Nephron progenitor cell (in vitro differentiated cells): ENCODE measurements around the gene LST1.
A peak's percentile ranks its signal among the peaks of the same experiment; 100 is the strongest.

Experiments
- DNase-seq: peaks from one replicate; pipeline ENCODE4 v3.0.0; 2021
- H3K27ac Mint-ChIP-seq: 2 replicates; pipeline ENCODE4 v1.8.0; 2021; ENCODE audit warnings: mild to moderate bottlenecking, moderate library complexity, mixed read lengths
- H3K27me3 Mint-ChIP-seq: 2 replicates; pipeline ENCODE4 v1.8.0; 2021; ENCODE audit warnings: mild to moderate bottlenecking, low read depth, mixed read lengths; ENCODE audit not compliant: poor library complexity
- H3K36me3 Mint-ChIP-seq: 2 replicates; pipeline ENCODE4 v1.8.0; 2021; ENCODE audit warnings: low read depth, mixed read lengths
- H3K4me1 Mint-ChIP-seq: 2 replicates; pipeline ENCODE4 v1.8.0; 2021; ENCODE audit warnings: mixed read lengths
- H3K4me3 Mint-ChIP-seq: 2 replicates; pipeline ENCODE4 v1.8.0; 2021; ENCODE audit warnings: mild to moderate bottlenecking, moderate library complexity, mixed read lengths
- H3K9me3 Mint-ChIP-seq: 2 replicates; pipeline ENCODE4 v1.8.0; 2021; ENCODE audit warnings: mild to moderate bottlenecking, moderate library complexity, mixed read lengths
- CTCF ChIP-seq: fragments of 200-600 bp; sonication (generic); IDR thresholded peaks from 2 replicates; pipeline ENCODE4 v1.5.0; 2021; ENCODE audit warnings: antibody characterized with exemption

Gene LST1

DNA sequence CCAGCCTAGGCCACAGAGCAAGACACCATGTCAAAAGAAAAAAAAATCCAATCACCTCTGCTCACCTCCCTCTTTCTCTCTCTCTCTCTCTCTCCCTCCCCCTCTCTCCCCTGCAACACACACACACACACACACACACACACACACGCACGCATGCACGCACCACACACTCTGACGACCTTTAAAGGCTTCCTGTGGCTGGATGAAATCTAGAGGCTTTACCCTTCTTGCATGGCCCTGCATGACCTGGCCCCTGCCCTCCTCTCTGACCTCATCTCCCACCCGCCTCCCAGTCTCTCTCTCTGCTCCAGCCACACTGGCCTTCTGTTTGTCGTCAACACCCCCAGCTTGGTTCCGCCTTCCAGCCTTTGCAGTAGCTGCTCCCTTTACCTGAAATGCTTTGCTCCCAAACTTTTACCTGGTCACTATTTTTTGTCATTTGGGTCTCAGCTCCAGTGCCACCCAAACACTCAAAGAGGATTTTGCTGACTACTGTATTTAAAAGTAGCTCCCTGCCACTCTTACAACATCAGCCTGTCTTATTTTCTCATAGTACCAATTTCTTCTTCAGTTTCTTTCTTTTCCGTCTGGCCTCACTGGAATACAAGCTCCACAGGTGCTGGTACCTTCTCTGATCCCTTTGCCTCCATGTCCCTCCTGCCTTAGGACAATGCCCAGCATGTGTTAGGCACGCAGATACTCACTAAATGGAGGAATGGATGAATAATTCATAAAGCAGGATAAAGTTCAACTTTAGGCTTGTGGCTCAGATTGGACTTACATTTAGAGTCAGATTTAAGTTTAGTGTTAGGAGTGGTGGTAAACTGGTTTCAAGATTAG, 18.3 kb upstream of the LST1 start:
- Mint-ChIP-seq H3K27ac (peak overlapping the region; percentile 70), H3K9me3 (no peaks in the 10 kb centered on the region), H3K4me3 (peak overlapping the region; percentile 39), H3K27me3 (peaks cover 24% of the 10 kb centered on the region), H3K4me1 (peaks cover 28% of the 10 kb centered on the region), H3K36me3 (no peaks in the 10 kb centered on the region)
- no peak for TF ChIP-seq CTCF
- DNase-seq, result peak; percentile 26

DNA sequence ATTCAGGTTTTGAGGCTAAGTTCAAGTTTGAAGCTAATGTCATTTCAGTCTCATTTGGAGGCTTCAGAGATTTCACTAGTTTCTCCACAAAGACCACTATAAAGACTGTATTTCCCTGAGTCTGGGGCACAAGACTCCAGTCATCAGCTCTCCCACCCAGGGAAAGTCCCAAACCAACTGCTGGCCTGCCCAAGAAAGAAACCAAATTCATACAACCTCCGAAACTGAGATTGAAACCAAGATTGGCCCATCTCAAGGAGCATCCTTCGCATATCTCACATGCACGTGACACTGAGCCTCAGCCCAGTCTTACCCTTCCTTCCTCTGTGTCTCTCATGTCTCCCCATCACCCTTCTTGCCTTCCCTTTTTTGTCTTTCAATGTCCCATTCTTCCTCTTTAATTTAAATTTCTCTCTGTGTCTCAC, 17.5 kb upstream of the LST1 start:
- Mint-ChIP-seq H3K4me3 (no peak overlapping the region), H3K36me3 (no peaks in the 10 kb centered on the region), H3K4me1 (peaks cover 28% of the 10 kb centered on the region), H3K27ac (no peak overlapping the region), H3K9me3 (no peaks in the 10 kb centered on the region), H3K27me3 (peaks cover 27% of the 10 kb centered on the region)
- TF ChIP-seq CTCF, result no peak
- no peak for DNase-seq

GRCh38 chr6:31569861-31570536, 16.1 kb upstream of the LST1 start:
- no peak for DNase-seq
- Mint-ChIP-seq H3K36me3 (no peaks in the 10 kb centered on the region), H3K9me3 (no peaks in the 10 kb centered on the region), H3K4me1 (peaks cover 29% of the 10 kb centered on the region), H3K27me3 (peaks cover 32% of the 10 kb centered on the region), H3K27ac (no peak overlapping the region), H3K4me3 (no peak overlapping the region)
- TF ChIP-seq CTCF, result no peak

GRCh38 chr6:31572041-31572911, 13.8 kb upstream of the LST1 start, which contains the start of gene LTA:
Gene LTA (plus strand): TSS chr6:31572289. CDS start chr6:31572743, 454 bp downstream.
- Mint-ChIP-seq H3K27me3 (peaks cover 49% of the 10 kb centered on the region), H3K27ac (no peak within 1 kb of the TSS), H3K4me1 (peaks cover 44% of the 10 kb centered on the region)

More at GRCh38 chr6:31572041-31572911, 13.8 kb upstream of the LST1 start, which contains the start of gene LTA:
- H3K36me3 Mint-ChIP-seq, result no peaks in the 10 kb centered on the region
- no peak for TF ChIP-seq CTCF
- H3K4me3 Mint-ChIP-seq, result no peak within 1 kb of the TSS
- no peaks in the 10 kb centered on the region for H3K9me3 Mint-ChIP-seq
- DNase-seq, result no peak
